NCI-H2107 treated with DMSO at 0.1 percent for 48 hours (cell line): ENCODE results near the gene PGC.

Source experiments
- DNase-seq: peaks from one replicate; lab custom pipeline; 2025; ENCODE audit not compliant: unreplicated experiment; lab: John Stamatoyannopoulos, UW

PGC gene

GRCh38 chr6:41747256-41748101 lies at the start of gene PGC:
TSS of gene PGC (minus strand) at chr6:41747397. CDS start at chr6:41747334, 63 bp downstream.
- DNase-seq: no peak

GRCh38 chr6:41796474-41796873 lies 49.3 kb upstream of the PGC start:
- DNase-seq: no peak

- no peak for DNase-seq
Measured at GRCh38 chr6:41791984-41792383, 44.8 kb upstream of the PGC start.

- no peak for DNase-seq
Measured at GRCh38 chr6:41791305-41791704, 44.1 kb upstream of the PGC start.

- no peak for DNase-seq
Measured at GRCh38 chr6:41790045-41790444, 42.8 kb upstream of the PGC start.

DNA sequence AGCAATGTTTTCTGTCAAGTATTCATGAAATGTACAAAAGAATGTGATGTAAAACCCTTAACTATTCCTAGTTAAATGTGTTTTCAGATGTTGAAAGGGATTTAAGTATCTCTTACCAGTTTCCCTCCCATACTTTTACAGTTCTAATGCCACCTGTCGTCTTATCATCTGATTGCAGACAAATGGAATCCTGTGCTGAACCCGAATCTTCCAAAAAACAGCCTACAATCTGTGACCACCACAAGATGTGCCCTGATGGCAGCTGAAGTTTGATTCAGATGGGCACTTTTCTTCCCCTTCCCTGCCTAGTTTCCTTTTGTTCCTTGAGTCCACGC lies 42.2 kb upstream of the PGC start:
- DNase-seq: no peak

DNA sequence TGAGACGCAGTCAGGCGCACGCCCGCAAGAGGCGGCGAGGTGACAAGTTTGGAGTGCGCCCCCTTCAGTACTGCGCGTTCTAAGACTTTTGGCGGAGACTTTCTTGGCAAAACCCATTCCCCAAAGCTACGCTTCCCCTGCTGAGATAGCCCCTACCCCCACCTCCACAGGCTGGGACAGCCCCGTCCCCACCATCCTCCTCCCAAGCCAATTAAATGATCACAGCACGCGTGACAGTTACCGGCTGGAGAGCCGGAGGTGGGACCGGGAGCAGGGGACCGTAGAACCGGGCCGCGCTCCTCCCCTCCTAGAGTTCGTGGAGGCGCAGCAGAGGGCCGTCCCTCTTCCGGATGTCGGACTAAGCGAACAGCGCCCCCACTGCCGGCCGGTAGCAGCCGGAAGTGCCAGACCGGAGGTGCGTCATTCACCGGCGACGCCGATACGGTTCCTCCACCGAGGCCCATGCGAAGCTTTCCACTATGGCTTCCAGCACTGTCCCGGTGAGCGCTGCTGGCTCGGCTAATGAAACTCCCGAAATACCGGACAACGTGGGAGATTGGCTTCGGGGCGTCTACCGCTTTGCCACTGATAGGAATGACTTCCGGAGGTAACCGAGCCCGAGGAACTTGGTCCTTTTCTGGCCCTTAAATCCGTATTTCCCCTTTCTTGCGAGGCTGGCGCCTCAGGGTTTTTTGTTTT lies 40.2 kb upstream of the PGC start, which contains the start of gene TOMM6:
TSS of gene TOMM6 (plus strand) at position 476 of the 699 bp plus-strand sequence. CDS start at position 480, 4 bp downstream.
- DNase-seq: peak; percentile 52

- peak; percentile 6 for DNase-seq
Measured at GRCh38 chr6:41786451-41787218, 39.4 kb upstream of the PGC start.

DNA sequence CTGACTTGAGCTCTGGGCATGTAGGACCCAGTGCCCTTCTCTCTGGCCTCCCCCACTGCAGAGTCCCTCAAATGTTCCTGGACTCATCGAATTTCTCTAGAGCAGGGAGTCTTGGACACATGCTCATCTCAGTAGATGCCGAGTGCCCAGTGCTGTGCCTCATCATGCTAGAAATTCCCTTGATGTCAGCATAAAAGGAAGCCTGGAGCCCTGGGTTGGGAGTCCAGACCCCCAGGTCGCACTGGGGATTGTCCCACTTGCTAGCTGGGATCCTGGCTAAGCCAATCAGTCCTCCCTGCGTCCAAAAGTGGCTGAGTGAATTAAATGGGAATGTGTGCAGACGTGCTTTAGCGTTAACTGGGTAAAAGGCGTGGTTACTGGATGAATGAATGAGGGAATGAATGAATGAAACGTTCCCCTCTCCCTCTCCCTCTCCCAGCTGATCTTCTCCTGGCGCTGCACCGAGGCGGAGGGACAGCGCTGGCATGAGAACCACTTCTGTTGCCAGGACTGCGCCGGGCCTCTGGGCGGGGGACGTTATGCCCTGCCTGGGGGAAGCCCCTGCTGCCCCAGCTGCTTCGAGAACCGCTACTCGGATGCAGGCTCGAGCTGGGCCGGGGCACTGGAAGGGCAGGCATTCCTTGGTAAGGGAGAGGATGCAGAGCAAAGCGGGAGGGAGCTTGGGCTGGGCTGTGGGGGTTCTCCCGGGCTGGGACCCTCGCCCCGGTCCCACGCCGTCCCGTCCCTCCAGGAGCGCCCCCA lies 38.7 kb upstream of the PGC start:
- no peak for DNase-seq

DNA sequence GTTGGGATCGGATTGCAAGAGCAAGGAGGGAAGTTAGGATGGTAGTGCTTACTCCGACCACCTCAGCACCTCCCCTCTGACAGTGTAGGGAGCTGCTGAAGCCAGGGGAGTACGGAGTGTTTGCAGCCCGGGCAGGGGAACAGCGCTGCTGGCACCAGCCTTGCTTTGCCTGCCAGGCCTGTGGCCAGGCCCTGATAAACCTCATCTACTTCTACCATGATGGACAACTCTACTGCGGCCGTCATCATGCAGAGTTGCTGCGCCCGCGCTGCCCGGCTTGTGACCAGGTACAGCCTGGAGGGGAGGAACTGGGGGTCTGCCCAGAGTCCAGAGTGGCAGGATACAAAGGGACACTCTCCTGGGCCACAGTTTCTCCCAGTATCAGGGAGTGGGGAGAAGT lies 38.1 kb upstream of the PGC start:
- DNase-seq: no peak

DNA sequence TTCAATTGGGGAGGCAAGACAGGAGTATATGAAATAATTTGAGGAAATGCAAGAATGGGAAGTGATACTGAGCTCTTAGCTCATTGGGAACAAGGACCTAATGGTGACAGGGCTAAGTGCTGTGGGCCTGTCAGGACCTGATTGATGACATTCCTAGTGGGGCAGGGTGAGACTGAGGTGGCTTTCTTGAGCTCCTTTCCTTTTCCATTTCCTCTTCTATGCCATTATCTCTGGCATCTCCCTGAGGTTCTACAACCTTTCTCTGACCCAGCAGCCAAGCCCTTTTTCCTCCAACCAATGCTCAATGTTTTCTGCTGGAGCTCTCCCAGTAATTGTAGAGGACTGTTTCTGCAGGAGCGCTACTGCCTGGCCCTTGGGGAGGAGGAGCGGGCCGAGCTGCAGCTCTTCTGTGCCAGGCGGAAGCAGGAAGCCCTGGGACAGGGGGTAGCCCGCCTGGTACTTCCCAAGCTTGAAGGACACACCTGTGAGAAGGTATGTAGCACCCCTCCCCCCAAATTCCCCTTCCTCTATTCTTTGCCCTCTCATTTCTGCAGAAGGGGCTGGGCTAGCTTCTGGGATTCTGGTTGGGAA lies 37.5 kb upstream of the PGC start:
- DNase-seq: no peak

GRCh38 chr6:41783106-41783780 lies 36.0 kb upstream of the PGC start:
- DNase-seq: no peak

GRCh38 chr6:41781366-41781730 lies 34.2 kb upstream of the PGC start:
- DNase-seq: no peak

DNA sequence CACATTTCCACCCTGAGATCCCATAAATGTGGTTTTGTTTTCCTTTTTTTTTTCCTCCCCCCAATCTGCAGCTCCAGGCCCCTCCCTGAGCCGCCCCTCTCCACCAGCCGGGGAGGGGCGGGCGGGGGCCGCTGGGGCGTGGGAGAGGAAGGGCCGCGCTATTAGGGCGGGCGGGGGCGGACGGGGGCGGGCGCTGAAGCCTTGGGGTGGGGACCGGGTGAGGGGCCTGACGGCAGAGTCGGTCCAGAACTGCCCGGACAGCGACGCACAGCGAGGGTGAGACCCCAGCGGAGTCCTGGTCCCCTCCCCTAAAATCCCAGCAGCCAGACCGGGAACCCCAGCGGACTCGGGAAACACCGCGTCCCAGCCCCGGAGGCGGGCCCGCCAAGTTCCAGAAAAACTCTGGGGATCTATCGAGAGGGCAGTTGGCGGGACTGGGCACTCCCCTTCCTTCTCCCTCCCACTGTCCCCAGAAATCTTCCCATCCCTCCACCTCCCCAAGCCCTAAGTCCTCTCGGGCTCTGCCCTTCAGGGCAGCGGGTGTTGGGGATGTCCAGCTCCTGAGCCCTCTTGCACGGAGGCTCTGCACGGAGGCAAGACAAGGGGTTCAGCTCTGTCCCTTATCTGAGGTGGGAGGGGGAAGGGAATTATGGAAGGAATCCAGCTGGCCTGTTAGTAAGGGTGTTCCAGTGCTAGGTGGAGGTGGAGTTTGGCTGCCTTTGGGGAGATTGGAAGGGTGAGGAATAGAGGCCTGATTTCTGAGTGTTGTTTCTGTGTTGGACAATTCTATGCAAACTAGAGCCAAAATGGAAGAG lies 33.6 kb upstream of the PGC start, which contains the start of gene PRICKLE4:
TSS of gene PRICKLE4 (plus strand) at position 232 of the 815 bp plus-strand sequence. CDS start 2,692 bp downstream, outside the sequence.
- no peak for DNase-seq

DNA sequence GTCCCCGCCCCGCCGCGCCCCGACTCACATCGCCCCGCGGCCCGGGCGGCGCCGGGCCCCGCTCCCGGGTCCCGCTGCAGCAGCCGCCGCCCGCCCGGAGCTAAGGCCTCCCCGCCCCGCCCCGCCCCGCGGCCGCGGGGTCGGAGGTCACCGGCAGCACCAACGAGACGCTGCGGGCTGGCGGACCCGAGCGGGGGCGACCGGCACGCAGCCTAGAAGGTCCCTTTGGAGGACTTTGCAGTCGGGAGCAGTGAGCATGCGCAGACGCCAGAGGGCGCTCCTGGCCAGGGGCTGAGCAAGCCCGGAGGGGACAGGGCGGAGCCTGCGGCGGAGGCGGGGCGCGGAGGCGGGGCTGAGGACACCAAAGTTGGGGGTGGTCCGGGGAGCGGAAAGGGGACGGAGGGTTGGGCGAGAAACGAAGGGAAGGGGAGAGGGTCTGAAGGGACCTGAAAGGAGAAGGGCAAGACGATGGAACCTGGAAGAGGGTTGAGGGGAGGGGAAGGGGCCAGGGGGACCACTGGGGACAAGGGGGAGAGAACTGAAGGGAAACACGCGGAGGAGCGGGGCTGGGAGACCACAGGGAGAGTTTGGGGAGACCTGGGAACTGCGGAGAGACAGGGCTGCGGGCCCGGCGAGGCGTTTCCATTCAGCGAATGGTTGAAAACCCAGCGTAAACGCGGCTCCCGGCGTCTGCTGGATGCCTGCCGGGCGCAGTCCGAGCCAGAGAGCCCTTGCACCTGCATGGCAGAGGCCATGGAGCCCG lies 32.8 kb upstream of the PGC start, which contains the start of gene FRS3:
TSS of gene FRS3 (minus strand) at position 113 of the 763 bp plus-strand sequence. CDS start 2,913 bp downstream, outside the sequence.
- DNase-seq: peak; percentile 33

DNA sequence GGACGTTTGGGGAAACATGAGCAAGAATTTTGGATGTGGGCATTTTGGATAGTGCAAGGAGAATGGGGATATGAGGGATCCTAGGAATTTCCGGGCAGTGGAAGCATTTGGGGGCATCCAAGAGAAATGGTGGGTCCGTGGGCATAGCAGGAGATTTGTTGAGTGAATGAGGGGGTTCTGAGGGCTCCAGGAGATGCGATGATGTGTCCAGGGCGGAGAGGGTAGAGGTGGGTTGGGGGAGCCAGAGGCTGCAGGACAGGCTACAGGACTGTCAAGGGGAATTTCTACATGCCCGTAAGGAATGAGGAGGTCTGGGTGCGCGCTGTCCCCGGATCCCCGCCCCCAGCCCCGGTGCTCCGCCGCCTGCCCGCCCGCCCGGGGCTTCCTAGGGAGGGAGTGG lies 32.1 kb upstream of the PGC start:
- no peak for DNase-seq

- no peak for DNase-seq
Measured at GRCh38 chr6:41778895-41779294, 31.7 kb upstream of the PGC start.
